ENCODE measurements around the gene DDX25.

The DDX25 gene

DNA sequence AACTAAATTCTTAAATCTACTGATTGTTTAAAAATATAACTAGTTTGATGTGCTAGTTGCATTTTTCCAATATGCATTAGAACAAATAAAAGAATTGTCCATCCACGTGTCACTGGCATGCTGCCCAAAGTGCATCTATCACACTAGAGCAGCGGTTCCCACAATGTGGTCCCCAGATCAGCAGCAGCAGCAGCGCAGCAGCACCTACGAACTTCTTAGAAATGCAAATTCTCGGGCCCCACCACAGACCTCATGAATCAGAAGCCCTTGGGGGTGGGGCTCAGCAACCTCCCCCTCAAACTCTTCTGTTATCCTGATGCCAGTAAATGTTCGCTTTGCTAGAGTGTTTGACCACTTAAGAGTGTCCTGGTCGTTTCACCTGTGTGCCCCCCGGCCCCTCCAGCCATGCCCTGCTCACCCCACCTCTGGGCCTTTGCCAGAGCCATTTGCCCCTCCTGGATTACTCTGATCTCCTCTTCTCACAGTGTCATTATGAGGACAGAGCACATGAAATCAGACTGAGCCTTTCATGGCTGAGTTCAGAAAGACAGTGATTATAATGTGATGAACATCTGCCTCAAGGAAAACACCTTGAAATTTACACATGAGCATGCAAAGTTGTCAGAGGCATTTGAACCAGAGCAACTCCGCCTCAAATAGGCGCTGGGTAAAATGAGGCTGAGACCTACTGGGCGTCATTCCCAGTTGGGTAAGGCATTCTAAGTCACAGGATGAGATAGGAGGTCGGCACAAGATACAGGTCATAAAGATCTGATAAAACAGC lies 28.9 kb downstream of the DDX25 start:
- in situ Hi-C loops (cut with HindIII; ENCODE audit: low sequenced_read_pairs) = no loop called here

DNA sequence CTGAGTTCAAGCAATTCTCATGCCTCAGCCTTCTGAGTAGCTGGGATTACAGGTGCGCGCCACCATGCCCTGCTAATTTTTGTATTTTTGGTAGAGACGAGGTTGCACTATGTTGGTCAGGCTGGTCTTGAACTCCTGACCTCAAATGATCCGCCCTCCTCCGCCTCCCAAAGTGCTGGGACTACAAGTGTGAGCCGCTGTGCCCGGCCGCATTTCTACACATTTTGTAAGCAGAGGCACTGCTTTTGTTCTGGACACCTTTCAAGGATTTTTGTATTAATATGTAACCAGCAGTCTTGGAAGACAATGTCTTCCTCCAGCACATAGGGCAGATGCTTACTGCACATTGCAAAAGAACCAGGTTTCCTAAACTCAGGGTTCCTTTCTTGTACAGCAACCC lies 30.2 kb downstream of the DDX25 start:
- in situ Hi-C loops (cut with HindIII; ENCODE audit: low sequenced_read_pairs) = no loop called here

DNA sequence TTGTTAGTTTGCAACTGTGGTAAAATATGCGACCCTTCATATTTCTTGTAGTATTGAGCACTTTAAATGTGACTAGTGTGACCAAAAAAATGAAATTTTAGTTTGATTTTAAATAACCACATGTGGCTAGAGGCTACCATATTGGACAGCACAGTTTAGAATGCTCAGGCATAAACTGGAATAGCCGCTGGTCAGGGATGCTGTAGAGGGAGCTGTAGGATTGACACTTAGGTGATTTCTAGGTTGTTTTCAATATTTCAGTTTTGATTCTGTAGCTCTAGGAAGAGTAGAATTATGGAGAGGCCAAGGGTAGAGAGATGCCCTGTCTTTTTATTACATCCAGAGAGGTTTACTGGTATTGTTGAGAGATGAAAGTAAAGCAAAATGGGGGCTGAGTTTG lies 30.7 kb downstream of the DDX25 start:
- in situ Hi-C loops (cut with HindIII; ENCODE audit: low sequenced_read_pairs) = loop anchor here (5.0 kb wide), 1 partner anchor 252 kb away; no protein-coding TSS in a partner anchor

DNA sequence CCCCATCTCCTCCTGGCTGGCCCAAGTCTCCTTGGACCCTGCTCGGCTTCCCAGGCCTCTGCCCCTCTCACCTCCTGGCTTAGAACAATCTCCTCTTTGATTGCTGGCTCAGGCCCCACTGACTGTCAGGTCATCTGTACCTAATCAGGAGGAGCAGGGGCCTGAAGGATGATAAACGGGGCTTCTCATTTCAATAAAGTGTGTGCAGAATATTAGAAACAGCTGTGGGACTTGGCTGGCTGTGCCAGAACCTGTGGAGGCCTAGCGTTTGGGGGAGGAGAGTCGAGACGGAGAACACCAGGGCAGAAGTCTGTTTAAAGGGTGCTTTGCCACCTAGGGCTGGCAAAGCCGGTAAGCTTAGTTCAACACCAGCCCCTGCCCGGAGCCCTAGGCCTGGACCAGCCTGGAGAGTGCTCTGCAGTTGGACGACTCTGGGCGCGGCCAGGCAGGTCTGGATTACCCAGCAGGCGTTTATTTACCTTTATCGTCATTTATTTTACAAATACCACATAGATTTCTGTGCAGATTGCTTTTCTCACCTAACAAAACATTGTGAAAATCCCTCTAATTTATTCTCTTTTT lies 31.4 kb downstream of the DDX25 start:
- in situ Hi-C loops (cut with HindIII; ENCODE audit: low sequenced_read_pairs) = loop anchor here (5.0 kb wide), 1 partner anchor 252 kb away; no protein-coding TSS in a partner anchor

DNA sequence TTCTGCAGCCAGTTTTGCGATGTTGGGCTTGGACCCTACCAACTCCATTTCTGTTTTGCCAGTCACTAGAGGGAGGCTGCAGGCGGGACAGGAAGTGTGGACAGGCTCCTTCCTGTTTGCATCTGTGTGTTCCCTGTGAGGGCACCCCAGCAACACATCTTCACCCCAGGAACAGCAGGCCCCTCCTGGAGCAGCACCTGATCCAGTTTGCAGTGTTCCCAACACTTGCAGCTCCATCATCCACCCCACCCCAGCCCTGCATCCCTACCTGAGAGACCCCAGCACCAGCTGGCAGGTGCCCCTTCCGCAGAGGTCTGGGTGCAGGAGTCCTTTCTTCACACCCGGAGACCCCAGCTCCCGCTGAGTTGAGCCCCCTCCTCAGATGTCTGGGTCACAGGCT lies 34.1 kb downstream of the DDX25 start:
- in situ Hi-C loops (cut with HindIII; ENCODE audit: low sequenced_read_pairs) = loop anchor here (5.0 kb wide), 1 partner anchor 249 kb away; no protein-coding TSS in a partner anchor

DNA sequence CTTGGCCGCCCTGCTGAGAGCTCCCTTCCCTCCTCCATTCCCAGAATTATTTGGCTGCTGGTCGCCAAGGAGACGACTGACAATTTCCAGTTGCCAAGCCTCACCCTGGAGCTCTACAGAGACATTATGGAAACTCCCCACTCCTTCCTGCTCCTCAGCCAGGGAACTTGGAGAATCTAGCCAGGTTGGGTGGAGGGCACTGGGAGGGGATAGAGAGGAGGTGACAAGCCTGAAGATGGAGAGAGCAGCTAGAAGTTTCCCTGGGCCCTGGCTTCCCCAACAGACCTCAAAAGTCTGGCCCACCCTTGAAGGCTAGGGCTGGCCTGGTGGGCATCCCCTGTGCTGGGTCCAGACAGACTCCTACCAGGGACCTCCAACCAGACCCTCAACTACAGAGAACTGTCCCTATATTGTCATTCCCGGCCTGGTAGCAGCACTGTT lies 34.8 kb downstream of the DDX25 start:
- in situ Hi-C loops (cut with HindIII; ENCODE audit: low sequenced_read_pairs) = loop anchor here (5.0 kb wide), 1 partner anchor 248 kb away; no protein-coding TSS in a partner anchor

DNA sequence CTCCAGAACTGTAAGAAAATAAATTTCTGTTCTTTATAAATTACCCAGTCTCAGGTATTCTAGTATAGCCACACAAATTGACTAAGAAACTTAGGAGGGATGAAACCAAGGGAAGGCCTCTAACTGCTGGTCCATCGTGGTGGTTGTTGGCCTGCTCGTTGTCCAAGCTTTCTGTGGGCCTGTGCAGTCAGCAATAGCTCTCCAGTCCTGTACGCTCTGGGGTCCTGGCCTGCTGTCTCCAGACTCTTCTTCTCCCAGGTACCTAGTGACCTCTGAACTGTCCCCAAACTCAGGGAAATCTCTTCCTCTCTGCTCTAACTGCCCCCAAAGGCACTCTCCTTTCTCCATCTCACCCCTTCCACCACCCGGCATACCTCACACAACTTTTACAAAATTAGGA lies 35.8 kb downstream of the DDX25 start:
- in situ Hi-C loops (cut with HindIII; ENCODE audit: low sequenced_read_pairs) = no loop called here

DNA sequence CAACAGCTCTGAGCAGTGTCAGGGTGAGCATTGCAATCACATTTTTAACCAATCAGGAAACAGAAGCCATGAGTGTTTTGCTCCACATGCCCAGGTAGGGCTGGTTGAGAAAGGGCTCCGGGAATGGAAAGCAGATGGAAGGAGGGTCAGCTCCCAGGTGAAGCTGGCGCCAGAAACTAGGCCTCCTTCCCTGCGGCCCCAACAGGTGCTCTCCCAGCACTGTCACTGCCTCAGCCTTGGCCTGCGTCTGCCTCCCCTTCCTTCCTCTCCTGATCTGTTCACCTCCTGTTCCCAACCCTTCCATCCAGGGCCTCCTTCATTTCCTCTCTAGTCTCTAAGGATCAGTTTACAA lies 36.9 kb downstream of the DDX25 start:
- in situ Hi-C loops (cut with HindIII; ENCODE audit: low sequenced_read_pairs) = no loop called here

- in situ Hi-C loops (cut with HindIII; ENCODE audit: low sequenced_read_pairs) = no loop called here
Measured at GRCh38 chr11:125941619-125942611, 37.6 kb downstream of the DDX25 start.

DNA sequence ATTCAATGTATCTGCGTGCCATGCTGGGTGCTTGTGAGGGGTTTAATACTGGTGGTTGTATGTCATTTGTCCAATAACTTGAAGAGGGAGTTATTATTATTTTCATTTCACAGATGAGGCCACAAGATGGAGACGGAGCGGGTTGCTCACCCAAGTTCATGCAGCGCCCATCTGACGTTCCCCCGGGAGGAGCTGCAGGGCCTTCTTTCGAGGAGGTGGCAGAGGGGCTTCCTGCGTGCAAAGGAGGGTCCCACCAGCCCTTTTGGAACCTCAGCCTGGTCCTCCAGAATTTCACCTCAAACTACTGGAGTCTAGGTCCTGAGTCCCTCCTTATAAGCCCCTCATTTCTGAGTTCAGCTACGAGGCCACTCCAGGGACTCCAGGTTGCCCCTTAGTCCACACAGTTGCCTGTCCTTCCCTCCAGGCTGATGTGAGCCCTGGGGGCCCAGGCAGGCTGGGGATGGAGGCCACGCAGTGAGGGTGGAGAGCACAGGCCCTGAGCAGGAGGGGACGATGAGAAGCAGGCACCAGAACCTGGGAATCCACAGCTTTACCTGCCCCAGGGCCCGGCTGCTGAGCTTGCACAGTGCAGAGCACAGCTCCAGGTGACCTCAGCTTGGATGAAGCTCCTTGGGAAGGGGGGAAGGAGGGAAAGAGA lies 38.6 kb downstream of the DDX25 start:
- in situ Hi-C loops (cut with HindIII; ENCODE audit: low sequenced_read_pairs) = no loop called here

GRCh38 chr11:125943661-125944349 lies 39.5 kb downstream of the DDX25 start:
- in situ Hi-C loops (cut with HindIII; ENCODE audit: low sequenced_read_pairs) = no loop called here

GRCh38 chr11:125944350-125945010 lies 40.2 kb downstream of the DDX25 start:
- in situ Hi-C loops (cut with HindIII; ENCODE audit: low sequenced_read_pairs) = no loop called here

DNA sequence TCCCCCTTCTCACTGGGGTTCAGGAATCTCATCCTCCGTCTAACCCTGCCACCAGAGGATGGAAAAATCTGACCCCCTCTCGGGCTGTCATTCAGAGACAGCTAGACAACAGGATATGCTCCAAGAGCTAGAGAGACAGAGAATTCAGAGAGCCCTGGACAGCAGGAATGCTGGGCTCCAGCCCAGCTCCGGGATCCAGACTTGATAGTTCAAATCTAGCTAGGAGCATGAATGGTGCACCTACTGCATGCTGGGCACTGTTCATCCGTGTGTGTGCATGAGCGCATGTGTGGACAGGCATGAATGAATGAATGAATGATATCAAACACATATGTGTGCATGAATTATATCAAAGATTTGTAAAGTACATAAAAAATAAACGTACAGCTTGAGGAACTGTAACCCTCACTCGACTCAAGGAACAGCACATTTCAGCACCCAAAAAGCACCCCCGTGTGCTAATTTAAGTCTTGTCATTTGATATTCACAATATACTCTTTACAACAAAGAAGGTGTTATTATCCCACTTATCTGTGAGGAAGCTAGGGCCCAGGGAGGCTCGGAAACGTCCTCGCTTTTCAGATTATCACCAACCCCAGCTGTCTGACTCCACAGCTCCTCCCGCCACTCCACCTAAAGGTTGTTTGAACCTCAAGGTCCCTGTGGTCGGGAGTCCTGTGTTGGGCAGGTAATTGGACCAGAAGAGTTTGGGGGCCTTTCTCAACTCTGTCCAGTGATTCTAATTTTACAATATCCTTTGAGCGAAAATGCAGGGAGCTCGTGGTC lies 40.9 kb downstream of the DDX25 start:
- in situ Hi-C loops (cut with HindIII; ENCODE audit: low sequenced_read_pairs) = no loop called here

GRCh38 chr11:125945797-125946520 lies 41.7 kb downstream of the DDX25 start, which contains the start of gene VSIG10L2:
Gene VSIG10L2 (plus strand): TSS chr11:125946044. CDS start chr11:125946056, 12 bp downstream.
- in situ Hi-C loops (cut with HindIII; ENCODE audit: low sequenced_read_pairs) = no loop called here

DNA sequence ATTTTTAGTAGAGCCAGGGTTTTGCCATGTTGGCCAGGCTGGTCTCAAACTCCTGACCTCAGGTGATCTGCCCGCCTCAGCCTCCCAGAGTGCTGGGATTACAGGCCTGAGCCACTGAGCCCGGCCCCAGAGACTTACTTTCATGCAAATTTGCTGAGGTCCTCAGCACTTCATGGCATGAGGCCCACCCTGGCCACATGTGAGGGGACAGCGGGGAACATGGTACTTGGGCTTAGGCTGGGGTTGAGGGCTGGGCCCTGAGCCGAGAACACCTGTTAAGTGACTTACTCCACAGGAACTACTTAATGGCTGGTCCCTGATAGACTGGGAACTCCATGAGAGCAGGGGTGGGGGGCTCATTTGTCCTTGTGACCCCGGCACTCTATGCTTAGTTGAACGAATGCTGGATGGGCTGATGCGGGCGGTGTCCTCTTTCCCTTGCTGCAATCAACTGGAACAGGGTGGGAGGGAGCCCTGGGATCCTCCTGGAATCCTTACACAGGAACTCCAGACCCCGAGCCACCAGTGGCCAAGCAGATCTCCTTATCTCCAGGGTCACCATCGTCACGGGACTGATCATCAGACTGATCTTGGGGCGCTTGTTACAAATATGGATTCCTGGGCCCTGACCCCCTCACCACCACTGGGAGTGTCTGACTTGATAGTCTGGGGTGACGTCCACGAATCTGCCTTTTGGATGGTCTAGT lies 42.6 kb downstream of the DDX25 start:
- in situ Hi-C loops (cut with HindIII; ENCODE audit: low sequenced_read_pairs) = no loop called here

DNA sequence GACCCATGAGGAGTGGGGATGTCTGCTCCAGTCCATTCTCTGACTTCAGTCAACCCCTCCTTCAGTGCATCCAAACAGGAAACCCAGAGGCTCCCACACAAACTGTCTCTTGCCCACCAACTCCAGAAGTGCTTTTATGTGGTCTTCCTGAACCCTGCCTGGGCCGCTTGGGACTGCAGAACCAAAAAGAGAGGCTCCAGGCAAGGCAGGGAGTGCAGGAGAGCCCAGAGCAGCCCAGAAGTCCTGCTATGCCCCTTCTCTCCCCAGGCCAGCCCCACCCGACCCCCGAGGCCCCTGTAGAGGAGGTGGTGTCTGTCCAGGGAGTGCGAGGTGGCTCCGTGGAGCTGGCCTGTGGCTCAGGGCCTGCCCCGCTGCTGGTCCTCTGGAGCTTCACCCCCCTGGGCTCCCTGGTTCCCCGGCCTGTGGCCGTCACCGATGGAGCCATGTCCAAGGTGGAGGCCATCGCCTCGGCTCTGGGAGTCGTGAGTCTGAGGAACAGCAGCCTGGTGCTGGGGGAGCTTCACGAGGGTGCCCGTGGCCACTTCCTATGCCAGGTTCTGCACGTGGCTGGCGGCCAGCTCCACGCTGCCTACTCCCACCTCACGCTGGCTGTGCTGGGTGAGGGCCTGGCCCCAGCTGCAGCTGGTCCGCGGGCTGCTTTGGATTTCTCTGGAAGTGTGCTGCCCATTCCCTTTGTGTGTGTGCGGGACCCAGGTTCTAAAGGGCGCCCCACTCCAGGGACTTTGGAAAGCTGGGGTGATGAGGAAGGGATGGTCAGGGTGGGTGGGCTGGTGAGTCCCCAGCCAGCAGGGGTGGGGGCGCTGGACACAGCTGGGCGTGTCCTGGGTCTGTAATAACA lies 43.3 kb downstream of the DDX25 start:
- in situ Hi-C loops (cut with HindIII; ENCODE audit: low sequenced_read_pairs) = no loop called here
